Glutamatergic neuron (in vitro differentiated cells): Measurements from ENCODE around the gene NPFF. TPM values are rescaled to one million over a fixed set of nuclear protein-coding genes. Genes with fewer than 3 reads are reported as not detected.

Source experiments
- DNase-seq: peaks from one replicate; pipeline ENCODE4 v3.0.0; 2022
- H3K27ac Mint-ChIP-seq: one replicate; pipeline ENCODE4 v1.8.0; 2020; ENCODE audit warnings: mild to moderate bottlenecking, mixed read lengths, inconsistent platforms; ENCODE audit not compliant: unreplicated experiment
- H3K27me3 Mint-ChIP-seq: one replicate; pipeline ENCODE4 v1.8.0; 2020; ENCODE audit warnings: mild to moderate bottlenecking, moderate library complexity, mixed read lengths, inconsistent platforms; ENCODE audit not compliant: unreplicated experiment
- H3K36me3 Mint-ChIP-seq: one replicate; pipeline ENCODE4 v1.8.0; 2020; ENCODE audit warnings: mild to moderate bottlenecking, mixed read lengths, inconsistent platforms; ENCODE audit not compliant: unreplicated experiment
- H3K4me1 Mint-ChIP-seq: one replicate; pipeline ENCODE4 v1.8.0; 2020; ENCODE audit warnings: mild to moderate bottlenecking, low read depth, mixed read lengths, inconsistent platforms; ENCODE audit not compliant: unreplicated experiment
- H3K4me3 Mint-ChIP-seq: one replicate; pipeline ENCODE4 v1.8.0; 2020; ENCODE audit warnings: mild to moderate bottlenecking, mixed read lengths, inconsistent platforms; ENCODE audit not compliant: unreplicated experiment
- H3K9me3 Mint-ChIP-seq: one replicate; pipeline ENCODE4 v1.8.0; 2020; ENCODE audit warnings: mild to moderate bottlenecking, moderate library complexity, mixed read lengths, inconsistent platforms; ENCODE audit not compliant: unreplicated experiment
- total RNA-seq: library from RNA; stranded (reverse); fragmentation: NEBNext Ultra II Directional; extraction: Animal tissue kit (Norgen Biotek cat#: 25700); gene quantifications from one replicate; pipeline ENCODE4 v1.2.1, GENCODE V29; 2021; ENCODE audit not compliant: unreplicated experiment
- TF ChIP-seq, protein P1 (sequence below): fragments of 200-600 bp; sonication (generic); IDR thresholded peaks from one replicate; pipeline ENCODE4 v1.5.0; 2021; ENCODE audit not compliant: partially characterized antibody, unreplicated experiment

Gene NPFF
- total RNA-seq, 1 donor from 2014 or later: not detected

DNA sequence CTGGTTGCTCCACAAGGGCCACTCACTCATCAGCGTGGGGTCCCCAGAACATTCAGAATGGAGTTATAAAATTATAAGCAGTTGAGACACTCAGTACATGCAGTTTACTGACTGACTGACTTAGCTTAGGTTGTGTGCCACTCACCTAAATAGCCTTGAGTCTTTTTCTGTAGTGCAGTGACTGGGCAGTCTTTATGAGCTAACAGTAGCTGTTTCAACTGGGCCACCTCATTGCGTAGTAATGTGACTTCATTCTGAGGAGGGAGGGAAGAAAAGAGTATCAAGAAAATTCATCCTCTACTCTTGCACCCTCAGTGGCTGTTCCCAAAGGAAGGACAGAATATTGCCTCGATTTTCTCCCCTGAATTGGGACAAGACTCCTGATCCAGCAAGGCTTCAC, 15.8 kb upstream of the NPFF start:
- peaks cover 5% of the 10 kb centered on the region for H3K36me3 Mint-ChIP-seq
- no peak overlapping the region for H3K27ac Mint-ChIP-seq
- no peaks in the 10 kb centered on the region for H3K4me1 Mint-ChIP-seq
- no peak overlapping the region for H3K4me3 Mint-ChIP-seq
- H3K9me3 Mint-ChIP-seq: peaks cover 2% of the 10 kb centered on the region
- H3K27me3 Mint-ChIP-seq: peaks cover 6% of the 10 kb centered on the region
- DNase-seq: no peak
- TF ChIP-seq, protein P1, sequence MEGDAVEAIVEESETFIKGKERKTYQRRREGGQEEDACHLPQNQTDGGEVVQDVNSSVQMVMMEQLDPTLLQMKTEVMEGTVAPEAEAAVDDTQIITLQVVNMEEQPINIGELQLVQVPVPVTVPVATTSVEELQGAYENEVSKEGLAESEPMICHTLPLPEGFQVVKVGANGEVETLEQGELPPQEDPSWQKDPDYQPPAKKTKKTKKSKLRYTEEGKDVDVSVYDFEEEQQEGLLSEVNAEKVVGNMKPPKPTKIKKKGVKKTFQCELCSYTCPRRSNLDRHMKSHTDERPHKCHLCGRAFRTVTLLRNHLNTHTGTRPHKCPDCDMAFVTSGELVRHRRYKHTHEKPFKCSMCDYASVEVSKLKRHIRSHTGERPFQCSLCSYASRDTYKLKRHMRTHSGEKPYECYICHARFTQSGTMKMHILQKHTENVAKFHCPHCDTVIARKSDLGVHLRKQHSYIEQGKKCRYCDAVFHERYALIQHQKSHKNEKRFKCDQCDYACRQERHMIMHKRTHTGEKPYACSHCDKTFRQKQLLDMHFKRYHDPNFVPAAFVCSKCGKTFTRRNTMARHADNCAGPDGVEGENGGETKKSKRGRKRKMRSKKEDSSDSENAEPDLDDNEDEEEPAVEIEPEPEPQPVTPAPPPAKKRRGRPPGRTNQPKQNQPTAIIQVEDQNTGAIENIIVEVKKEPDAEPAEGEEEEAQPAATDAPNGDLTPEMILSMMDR: no peak

DNA sequence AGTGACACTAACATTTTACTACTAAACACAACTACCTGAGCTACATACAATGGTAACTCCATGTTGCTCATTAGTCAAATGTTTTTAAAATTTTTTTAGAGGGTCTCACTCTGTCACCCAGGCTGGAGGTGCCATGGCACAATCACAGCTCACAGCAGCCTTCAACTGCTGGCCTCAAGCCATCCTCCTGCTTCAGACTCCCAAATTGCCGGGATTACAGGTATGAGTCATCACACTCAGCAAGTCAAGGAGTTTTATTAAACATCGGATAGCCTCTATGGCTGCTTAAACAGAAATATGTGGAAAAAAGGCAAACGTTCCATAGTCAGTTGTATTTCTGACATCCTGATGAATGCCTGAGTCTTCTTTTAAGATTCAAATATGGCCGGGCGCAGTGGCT, 11.1 kb upstream of the NPFF start:
- peaks cover 10% of the 10 kb centered on the region for H3K27me3 Mint-ChIP-seq
- H3K27ac Mint-ChIP-seq: no peak overlapping the region
- TF ChIP-seq, protein P1: no peak
- H3K9me3 Mint-ChIP-seq: peaks cover 3% of the 10 kb centered on the region
- no peak overlapping the region for H3K4me3 Mint-ChIP-seq
- no peak for DNase-seq
- H3K36me3 Mint-ChIP-seq: peaks cover 9% of the 10 kb centered on the region
- H3K4me1 Mint-ChIP-seq: peaks cover 17% of the 10 kb centered on the region

DNA sequence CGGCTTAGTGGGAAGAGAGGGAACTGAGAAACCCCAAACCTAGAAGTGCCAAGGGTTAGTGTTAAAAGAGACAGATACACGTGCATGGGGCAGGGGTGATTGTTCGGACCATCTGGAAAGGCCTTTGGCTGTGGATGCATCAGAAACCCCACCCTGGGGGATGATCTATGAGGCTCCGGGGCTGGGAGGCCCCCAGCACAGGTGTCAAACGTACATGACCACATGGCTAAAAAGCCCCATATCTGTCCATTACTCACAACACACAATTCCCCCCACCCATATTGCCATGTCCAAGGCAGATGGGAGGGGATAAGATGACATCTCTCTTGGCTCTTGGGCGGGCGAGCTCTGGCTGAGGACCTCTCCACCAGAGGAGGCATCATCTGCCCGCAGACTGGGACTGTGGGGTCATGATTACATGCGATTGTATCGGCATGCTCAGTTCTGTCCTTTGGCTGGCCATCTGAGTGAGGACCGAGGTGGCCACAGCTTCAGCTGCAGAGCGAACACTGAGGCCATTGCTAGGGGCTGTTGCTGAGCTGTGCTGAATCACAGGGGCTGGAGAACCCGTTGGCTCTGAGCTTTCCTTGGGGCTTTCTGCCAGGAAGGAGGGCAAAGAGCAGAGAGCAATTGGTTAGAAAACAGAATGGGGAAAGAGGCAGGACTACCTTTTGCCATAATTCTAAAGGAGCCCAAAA, 9.6 kb upstream of the NPFF start:
- Mint-ChIP-seq H3K4me3 (no peak overlapping the region), H3K4me1 (peaks cover 17% of the 10 kb centered on the region), H3K9me3 (peaks cover 3% of the 10 kb centered on the region), H3K27me3 (peaks cover 10% of the 10 kb centered on the region), H3K36me3 (peaks cover 9% of the 10 kb centered on the region), H3K27ac (no peak overlapping the region)
- no peak for DNase-seq
- TF ChIP-seq, protein P1: no peak

DNA sequence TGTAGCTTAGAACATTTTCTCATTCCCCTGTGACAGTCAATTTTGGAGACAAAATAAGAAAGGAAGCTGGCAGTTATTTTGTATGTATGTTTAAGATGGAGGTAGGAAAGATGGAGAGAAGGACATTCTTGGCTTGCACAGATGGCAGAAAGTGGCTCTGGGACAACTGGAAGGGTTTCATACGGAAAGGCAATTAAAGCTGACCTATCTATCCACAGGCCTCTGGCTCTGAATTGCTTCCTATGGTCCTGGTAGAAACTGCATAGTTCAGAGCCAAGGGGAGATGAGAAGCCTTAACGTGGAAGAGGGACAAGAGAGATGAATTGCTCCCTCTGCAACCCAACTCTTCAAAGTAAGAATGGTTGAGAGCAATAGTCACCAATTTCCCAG, 8.0 kb upstream of the NPFF start:
- Mint-ChIP-seq H3K27me3 (peaks cover 5% of the 10 kb centered on the region), H3K4me3 (peak overlapping the region; percentile 9), H3K4me1 (peaks cover 19% of the 10 kb centered on the region), H3K27ac (peak overlapping the region; percentile 90), H3K36me3 (peaks cover 4% of the 10 kb centered on the region), H3K9me3 (peaks cover 4% of the 10 kb centered on the region)
- no peak for DNase-seq
- TF ChIP-seq, protein P1: no peak

DNA sequence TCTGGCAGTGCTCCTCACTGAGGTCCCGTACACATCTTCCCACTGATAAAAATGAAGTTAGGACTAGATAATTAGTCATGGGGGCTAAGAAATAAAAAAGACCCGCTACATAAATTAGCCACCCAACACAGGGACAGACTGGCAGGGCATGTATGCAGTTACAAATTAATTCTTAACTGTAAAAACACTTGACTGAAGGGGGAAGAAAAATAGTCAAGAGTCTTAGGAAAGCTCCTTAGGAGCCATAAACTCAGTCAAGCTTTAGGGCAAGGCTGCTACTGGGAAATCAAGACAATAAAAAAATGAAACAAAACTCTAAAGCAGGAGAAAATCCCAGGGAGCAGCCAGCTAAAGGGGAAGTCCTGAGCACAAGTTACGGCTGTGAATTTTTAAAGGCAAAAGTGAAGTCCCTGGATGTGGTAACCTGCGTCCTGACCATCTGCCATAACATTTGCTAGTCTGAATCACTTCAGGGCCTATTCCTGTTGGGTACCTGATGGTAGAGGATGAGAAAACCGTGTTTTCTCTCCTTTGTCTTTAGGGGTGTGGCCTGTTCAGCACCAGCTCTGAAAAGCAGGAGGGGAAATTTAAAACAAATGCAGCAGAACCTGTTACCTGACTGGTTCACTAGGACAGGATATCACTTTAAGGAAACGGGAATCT, 7.5 kb upstream of the NPFF start:
- Mint-ChIP-seq H3K4me1 (peaks cover 19% of the 10 kb centered on the region), H3K27me3 (peaks cover 5% of the 10 kb centered on the region), H3K4me3 (peak overlapping the region; percentile 9), H3K9me3 (peaks cover 4% of the 10 kb centered on the region), H3K27ac (peak overlapping the region; percentile 90), H3K36me3 (peaks cover 4% of the 10 kb centered on the region)
- no peak for DNase-seq
- TF ChIP-seq, protein P1: no peak
